HG03354 (cell line): ENCODE results near the gene C10orf95.
"Not testable (repeated sequence)": the region's sequence is repeated elsewhere in the genome, so short reads cannot be mapped to it uniquely, and the experiment has no call there.

Experiments
- ATAC-seq: cut with Tn5 transposase; IDR thresholded peaks from one replicate; pipeline ENCODE4 v1.9.1; 2021; ENCODE audit warnings: mild to moderate bottlenecking; ENCODE audit not compliant: unreplicated experiment, poor library complexity, severe bottlenecking

The C10orf95 gene

DNA sequence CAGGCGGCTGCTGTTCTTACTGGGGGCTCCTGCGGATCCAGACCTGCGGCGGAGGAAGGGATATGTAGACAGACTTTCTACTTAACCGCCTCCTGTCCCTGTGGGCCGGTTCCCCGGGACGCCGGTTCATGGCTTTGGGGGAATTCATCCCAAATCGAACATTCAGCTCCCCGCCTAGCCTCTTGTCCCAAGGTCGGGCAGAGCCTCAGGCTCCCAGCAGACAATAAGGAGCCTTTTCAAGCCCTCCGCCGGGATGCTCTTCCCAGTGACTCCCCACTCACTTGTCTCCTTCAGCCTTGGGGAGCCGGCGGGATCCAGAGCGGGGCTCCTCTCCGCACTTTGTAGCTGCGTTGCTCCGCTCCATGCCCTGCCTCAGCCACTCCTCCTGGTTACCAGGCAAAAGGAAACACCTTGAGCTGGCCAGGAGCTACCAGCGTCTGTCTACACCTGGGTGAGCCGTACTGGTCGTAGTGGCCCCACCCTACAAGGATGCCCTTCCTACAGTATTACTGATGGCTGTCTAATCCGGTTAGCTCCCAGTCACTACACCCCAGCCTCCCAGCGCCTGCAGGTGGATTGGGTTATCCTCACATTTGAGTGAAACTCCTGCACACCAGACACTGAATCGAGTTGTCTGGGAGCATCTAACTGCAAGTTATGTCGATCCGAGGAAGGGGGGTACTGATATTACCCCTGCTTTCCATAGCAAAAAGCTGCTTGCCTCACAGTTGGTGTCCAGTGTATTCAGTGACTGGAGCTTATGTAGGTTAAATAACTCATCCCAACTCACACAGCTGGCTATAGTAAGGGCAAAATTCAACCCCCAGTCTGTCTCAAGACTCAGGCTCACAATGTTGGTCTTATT is at the start of gene C10orf95:
TSS of gene C10orf95 (minus strand) at position 439 of the 865 bp plus-strand sequence. CDS start 450 bp downstream, outside the sequence.
- ATAC-seq, result no peak

GRCh38 chr10:102500686-102501085 is 49.3 kb upstream of the C10orf95 start:
- ATAC-seq, result not testable (repeated sequence)

DNA sequence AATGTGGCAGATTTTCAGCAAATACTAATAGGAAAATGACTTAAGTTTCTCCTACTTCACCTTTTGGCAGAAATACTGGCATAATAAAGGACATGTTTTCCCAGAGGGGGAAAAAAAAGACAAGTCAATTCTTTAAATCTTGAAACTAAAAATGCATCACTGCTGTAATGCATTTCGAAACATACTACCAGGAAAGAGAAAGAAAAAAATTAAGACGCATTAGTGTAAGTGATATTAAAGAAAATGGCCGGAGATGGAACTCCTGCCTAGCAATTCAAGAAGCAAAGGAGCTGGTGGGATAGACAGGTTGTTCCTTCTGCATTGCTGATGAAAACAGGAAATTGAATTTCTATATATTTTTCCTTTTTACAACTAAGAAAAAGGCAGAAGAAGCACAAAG is 48.0 kb upstream of the C10orf95 start:
- ATAC-seq, result no peak

DNA sequence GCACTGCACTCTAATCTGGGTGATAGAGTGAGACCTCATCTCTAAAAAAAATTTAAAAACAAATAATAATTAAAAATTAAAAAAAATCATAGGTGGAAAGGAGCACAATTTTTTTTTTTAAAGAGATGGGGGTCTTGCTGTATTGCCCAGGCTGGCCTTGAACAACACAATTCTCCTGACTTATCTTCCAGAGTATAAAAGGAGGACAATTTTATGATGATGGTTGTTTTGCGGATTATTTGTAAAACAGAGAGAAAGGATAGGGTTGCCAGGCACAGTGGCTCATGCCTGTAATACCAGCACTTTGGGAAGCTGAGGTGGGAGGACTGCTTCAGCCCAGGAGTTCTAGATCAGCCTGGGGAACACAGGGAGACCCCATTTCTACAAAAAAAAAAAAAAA is 46.2 kb upstream of the C10orf95 start:
- ATAC-seq, result no peak

DNA sequence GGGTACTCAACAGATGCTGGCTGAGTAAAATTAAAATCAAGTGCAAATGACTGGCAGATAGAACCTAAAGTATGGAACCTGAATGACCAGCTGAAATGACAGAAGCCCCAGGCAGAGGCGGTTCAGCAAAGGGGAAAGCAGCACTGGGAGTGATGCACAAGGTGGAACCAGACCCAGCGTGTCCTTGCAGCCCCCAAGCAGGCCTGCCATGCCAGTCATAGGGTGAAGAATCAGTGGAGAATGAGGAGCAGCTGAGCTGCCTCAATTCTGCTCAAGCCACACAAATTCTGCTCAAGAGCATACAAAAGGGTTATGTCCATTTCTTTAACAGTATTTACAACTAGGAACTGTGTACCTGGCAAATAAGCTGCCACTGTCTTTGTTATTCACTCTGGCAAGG is 42.4 kb upstream of the C10orf95 start:
- ATAC-seq, result no peak

GRCh38 chr10:102492983-102493382 is 41.6 kb upstream of the C10orf95 start:
- no peak for ATAC-seq

DNA sequence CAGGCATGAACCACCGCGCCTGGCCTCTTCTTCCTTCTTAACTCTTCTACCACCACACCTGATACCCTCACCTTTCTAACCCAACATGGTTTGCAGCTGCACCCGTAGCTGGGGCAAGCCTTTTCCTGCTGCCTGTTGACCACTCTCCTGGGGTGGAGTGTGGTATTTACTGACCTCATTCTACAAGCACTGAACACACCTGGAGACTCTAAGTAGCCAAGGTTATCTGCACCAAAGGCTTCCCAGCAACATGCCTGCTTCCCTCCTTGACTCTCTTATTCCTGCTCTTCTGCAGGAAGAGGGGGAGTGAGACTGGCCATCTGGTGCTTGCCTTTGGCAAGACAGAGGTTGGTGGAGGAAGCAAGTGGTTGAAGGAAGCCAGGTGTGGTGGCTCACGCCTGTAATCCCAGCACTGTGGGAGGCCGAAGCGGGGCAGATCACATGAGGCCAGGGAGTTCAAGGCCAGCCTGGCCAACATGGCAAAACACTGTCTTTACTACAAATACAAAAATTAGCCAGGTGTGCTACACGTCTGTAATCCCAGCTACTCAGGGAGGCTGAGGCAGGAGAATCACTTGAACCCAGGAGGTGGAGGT is 41.1 kb upstream of the C10orf95 start:
- no peak for ATAC-seq

DNA sequence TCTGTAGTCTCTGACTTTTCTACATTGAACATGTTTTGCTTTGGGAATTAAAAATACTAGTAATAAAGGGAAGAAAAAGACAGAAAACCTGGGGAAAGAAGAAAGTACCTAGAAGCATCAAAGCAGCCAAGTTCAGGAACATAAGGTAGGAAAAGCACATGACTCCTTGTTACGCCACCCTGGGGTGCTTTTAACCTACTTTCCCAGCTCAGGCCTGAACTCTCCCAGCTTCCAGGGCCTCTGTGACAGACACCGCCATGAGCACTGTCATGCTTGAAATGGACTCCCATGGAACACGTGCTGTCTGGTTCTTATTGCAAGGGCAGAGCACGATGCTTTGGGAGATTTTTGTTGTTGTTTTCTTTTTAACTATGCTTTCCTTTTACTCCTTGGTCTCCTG is 39.8 kb upstream of the C10orf95 start:
- no peak for ATAC-seq

- ATAC-seq, result no peak
Observed at GRCh38 chr10:102485093-102485784, 33.9 kb upstream of the C10orf95 start.

DNA sequence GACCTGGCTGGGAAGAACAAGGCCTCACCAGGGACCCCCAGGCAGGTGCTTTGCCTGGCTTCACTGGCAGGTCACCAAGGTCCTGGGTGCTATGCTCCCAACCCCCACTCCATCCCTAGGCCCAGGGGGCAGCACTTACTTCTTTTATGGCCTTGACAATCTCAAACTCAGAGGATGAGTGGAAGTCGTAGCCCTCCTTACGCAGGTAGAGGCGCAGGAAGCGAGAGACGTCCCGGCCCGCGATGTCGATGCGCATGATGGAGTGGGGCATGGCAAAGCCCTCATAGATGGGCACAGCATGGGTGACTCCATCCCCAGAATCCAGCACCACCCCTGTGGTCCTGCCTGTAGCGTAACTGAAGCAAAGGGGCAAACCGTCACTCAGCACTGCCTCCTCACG is 32.7 kb upstream of the C10orf95 start:
- no peak for ATAC-seq

GRCh38 chr10:102480396-102480795 is 29.1 kb upstream of the C10orf95 start:
- ATAC-seq, result no peak

DNA sequence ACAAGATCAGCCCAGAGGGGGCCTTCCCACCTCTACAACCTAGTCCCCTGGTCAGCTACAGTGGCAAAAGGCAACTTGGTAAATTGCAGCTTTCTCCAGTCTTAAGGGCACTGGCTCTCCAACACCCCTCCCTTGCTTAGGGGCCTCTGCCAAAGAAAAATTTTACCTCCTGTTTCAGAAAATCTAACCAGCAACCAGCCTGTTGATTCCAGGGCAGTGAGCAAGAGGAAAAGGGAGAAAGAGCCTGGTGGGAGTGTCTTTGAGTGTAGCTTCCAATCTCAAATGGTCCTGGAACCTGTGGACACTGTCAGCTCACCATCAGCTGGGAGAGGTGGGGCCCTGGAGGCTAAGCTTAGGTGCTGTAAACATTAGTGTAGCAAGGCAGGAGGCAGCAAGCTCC is 28.3 kb upstream of the C10orf95 start:
- ATAC-seq, result no peak

GRCh38 chr10:102476466-102477141 is 25.3 kb upstream of the C10orf95 start:
- ATAC-seq, result no peak

- no peak for ATAC-seq
Observed at GRCh38 chr10:102475451-102476040, 24.2 kb upstream of the C10orf95 start.

GRCh38 chr10:102473445-102474331 is 22.3 kb upstream of the C10orf95 start:
- no peak for ATAC-seq

DNA sequence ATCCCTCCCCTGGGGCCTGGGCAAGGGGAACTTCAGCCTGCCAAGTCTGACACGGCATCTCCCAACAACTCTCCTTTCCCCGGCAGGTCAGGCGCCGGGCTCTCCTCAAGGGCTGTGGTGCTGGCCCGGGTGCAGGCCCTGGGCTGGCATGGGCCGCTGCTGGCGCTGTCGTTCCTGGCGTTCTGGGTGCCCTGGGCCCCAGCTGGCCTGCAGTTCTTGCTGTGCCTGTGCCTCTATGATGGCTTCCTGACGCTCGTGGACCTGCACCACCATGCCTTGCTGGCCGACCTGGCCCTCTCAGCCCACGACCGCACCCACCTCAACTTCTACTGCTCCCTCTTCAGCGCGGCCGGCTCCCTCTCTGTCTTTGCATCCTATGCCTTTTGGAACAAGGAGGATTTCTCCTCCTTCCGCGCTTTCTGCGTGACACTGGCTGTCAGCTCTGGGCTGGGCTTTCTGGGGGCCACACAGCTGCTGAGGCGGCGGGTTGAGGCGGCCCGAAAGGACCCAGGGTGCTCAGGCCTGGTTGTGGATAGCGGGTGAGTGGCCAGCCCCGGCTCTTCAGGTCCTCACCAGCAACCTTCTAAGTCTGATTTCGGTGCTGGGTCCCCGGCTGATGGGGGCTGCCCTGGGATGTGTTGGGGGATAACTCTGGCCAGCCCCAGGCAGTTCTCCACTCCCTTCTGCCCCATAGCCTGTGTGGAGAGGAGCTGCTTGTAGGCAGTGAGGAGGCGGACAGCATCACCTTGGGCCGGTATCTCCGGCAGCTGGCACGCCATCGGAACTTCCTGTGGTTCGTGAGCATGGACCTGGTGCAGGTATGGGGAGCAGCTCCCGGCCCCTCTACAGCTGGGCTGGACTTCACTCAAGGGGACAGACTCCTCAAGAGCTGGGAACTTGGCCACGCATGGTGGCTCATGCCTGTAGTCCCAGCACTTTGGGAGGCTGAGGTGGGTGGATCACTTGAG is 19.5 kb upstream of the C10orf95 start:
- ATAC-seq, result no peak

DNA sequence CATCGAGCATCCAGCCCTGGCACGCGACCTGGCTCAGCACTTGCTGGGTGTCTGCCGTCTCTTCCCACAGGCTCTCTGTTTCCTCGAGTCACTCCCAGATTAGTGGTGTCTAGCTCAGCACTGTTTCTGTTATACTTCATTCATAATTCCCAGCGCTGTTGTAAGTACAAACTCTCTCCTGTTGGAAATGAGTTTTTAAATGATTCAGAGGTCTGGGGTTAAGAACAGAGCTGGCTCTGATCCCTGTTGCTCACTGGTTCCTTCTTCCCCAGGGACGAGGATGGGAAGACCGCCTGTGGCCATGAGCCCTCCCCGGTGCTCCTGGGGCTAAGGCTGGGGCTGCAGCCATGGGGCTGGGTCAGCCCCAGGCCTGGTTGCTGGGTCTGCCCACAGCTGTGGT is 17.3 kb upstream of the C10orf95 start:
- no peak for ATAC-seq

GRCh38 chr10:102467971-102468438 is 16.7 kb upstream of the C10orf95 start:
- ATAC-seq, result no peak
